Hematopoietic multipotent progenitor cell (in vitro differentiated cells): Measurements from ENCODE around the gene HGD. TPM values are rescaled to one million over a fixed set of nuclear protein-coding genes. Genes with fewer than 3 reads are reported as not detected.
"Not testable (repeated sequence)": the region's sequence is repeated elsewhere in the genome, so short reads cannot be mapped to it uniquely, and the experiment has no call there.

Source experiments
- DNase-seq, 3 donors: peaks; one replicate each; pipeline ENCODE4 v3.0.0-alpha.2; 2011 to 2015; ENCODE audit warnings: low read depth in 2 of 3, low spot score in 2 of 3
- total RNA-seq: library from RNA; depleted of rRNA; stranded (reverse); fragments of >200 nt; gene quantifications from one replicate; pipeline ENCODE4 v1.2.3, GENCODE V29; 2012

Gene HGD
- total RNA-seq, 1 donor, result not detected

- no peak for DNase-seq
Observed at GRCh38 chr3:120680193-120680894, 1.7 kb downstream of the HGD start.

GRCh38 chr3:120678984-120679383, 3.1 kb downstream of the HGD start:
- peak in 1 of 3 donors; percentile 39 for DNase-seq

GRCh38 chr3:120678331-120678947, 3.6 kb downstream of the HGD start:
- peak in 2 of 3 donors; percentile 63 to 86 for DNase-seq

- DNase-seq, result not testable (repeated sequence)
Observed at GRCh38 chr3:120677193-120677592, 4.8 kb downstream of the HGD start.

- no peak for DNase-seq
Observed at GRCh38 chr3:120673116-120673515, 8.9 kb downstream of the HGD start.

- DNase-seq, result no peak
Observed at GRCh38 chr3:120670576-120670975, 11.5 kb downstream of the HGD start.

- no peak for DNase-seq
Observed at GRCh38 chr3:120664926-120665325, 17.1 kb downstream of the HGD start.

GRCh38 chr3:120661945-120662344, 20.1 kb downstream of the HGD start:
- DNase-seq, result no peak

GRCh38 chr3:120661106-120661905, 20.7 kb downstream of the HGD start:
- DNase-seq, result no peak

GRCh38 chr3:120659834-120660233, 22.2 kb downstream of the HGD start:
- DNase-seq, result no peak

- DNase-seq, result no peak
Observed at GRCh38 chr3:120659285-120659684, 22.8 kb downstream of the HGD start.

GRCh38 chr3:120652896-120653545, 29.0 kb downstream of the HGD start:
- no peak for DNase-seq

GRCh38 chr3:120652281-120652680, 29.8 kb downstream of the HGD start:
- no peak for DNase-seq

- no peak for DNase-seq
Observed at GRCh38 chr3:120650311-120650710, 31.7 kb downstream of the HGD start.

GRCh38 chr3:120649830-120650233, 32.2 kb downstream of the HGD start:
- DNase-seq, result no peak

GRCh38 chr3:120648290-120648689, 33.7 kb downstream of the HGD start:
- no peak for DNase-seq

GRCh38 chr3:120646771-120647432, 35.1 kb downstream of the HGD start:
- peak in 1 of 3 donors; percentile 9 for DNase-seq

GRCh38 chr3:120645083-120645845, 36.8 kb downstream of the HGD start:
- DNase-seq, result no peak

- DNase-seq, result peak in 2 of 3 donors; percentile 84 to 91
Observed at GRCh38 chr3:120642368-120642948, 39.6 kb downstream of the HGD start.
